H9 (cell line): ENCODE measurements around the gene AGO3. TPM values are rescaled to one million over a fixed set of nuclear protein-coding genes. Genes with fewer than 3 reads are reported as not detected.

ENCODE experiments used
- DNase-seq: peaks from one replicate; pipeline ENCODE4 v3.0.0-alpha.2; 2017
- H2AFZ ChIP-seq: one replicate; pipeline ENCODE4 v1.6.1; 2013; ENCODE audit warnings: mild to moderate bottlenecking, low read length, control low read depth, moderate library complexity
- H2AK5ac ChIP-seq: 2 replicates; pipeline ENCODE4 v1.6.1; 2013; ENCODE audit warnings: low read length, control low read depth, mixed read lengths; ENCODE audit not compliant: insufficient read length
- H2BK120ac ChIP-seq: one replicate; pipeline ENCODE4 v1.6.1; 2013; ENCODE audit warnings: low read depth, mild to moderate bottlenecking, low read length, control low read depth, inconsistent platforms; ENCODE audit not compliant: poor library complexity, severe bottlenecking
- H2BK12ac ChIP-seq: 2 replicates; pipeline ENCODE4 v1.6.1; 2013; ENCODE audit warnings: low read length, control low read depth, mixed read lengths, low read depth; ENCODE audit not compliant: insufficient read length
- H2BK15ac ChIP-seq: 2 replicates; pipeline ENCODE4 v1.6.1; 2013; ENCODE audit warnings: low read depth, low read length, control low read depth
- H2BK20ac ChIP-seq: one replicate; pipeline ENCODE4 v1.6.1; 2013; ENCODE audit warnings: low read depth, mild to moderate bottlenecking, low read length, control low read depth, inconsistent platforms; ENCODE audit not compliant: poor library complexity, severe bottlenecking
- H2BK5ac ChIP-seq: 2 replicates; pipeline ENCODE4 v1.6.1; 2013; ENCODE audit warnings: low read length, control low read depth, mixed read lengths; ENCODE audit not compliant: insufficient read length
- H3K14ac ChIP-seq: 2 replicates; pipeline ENCODE4 v1.6.1; 2013; ENCODE audit warnings: low read length, control low read depth; ENCODE audit not compliant: insufficient read depth
- H3K18ac ChIP-seq: 2 replicates; pipeline ENCODE4 v1.6.1; 2013; ENCODE audit warnings: low read depth, mild to moderate bottlenecking, mixed read lengths, low read length, control low read depth; ENCODE audit not compliant: insufficient read length
- H3K23ac ChIP-seq: 2 replicates; pipeline ENCODE4 v1.6.1; 2013; ENCODE audit warnings: low read length, control low read depth, mixed read lengths, low read depth; ENCODE audit not compliant: insufficient read length
- H3K23me2 ChIP-seq: 2 replicates; pipeline ENCODE4 v1.6.1; 2013; ENCODE audit warnings: low read depth, mild to moderate bottlenecking, mixed read lengths, low read length, control low read depth; ENCODE audit not compliant: insufficient read length, poor library complexity, severe bottlenecking
- H3K27ac ChIP-seq: 2 replicates; pipeline ENCODE4 v1.5.1; 2013; ENCODE audit warnings: low read length, control low read depth, mixed read lengths, low read depth; ENCODE audit not compliant: insufficient read length
- H3K27me3 ChIP-seq: 2 replicates; pipeline ENCODE4 v1.6.1; 2013; ENCODE audit warnings: low read length, control low read depth, inconsistent platforms; ENCODE audit not compliant: insufficient read depth
- H3K4ac ChIP-seq: 2 replicates; pipeline ENCODE4 v1.6.1; 2013; ENCODE audit warnings: low read depth, mild to moderate bottlenecking, control low read depth, inconsistent platforms, low read length, moderate library complexity
- H3K4me1 ChIP-seq: 2 replicates; pipeline ENCODE4 v1.6.1; 2013; ENCODE audit warnings: low read length, control low read depth, inconsistent platforms; ENCODE audit not compliant: insufficient read depth
- H3K4me2 ChIP-seq: 2 replicates; pipeline ENCODE4 v1.6.1; 2013; ENCODE audit warnings: low read length, control low read depth, mixed read lengths; ENCODE audit not compliant: insufficient read length, insufficient read depth
- H3K56ac ChIP-seq: 2 replicates; pipeline ENCODE4 v1.6.1; 2013; ENCODE audit warnings: low read depth, mild to moderate bottlenecking, mixed read lengths, low read length, control low read depth; ENCODE audit not compliant: insufficient read length
- H3K79me1 ChIP-seq: 2 replicates; pipeline ENCODE4 v1.6.1; 2013; ENCODE audit warnings: low read depth, mild to moderate bottlenecking, moderate library complexity, low read length, control low read depth, inconsistent platforms; ENCODE audit not compliant: insufficient read depth, poor library complexity, severe bottlenecking
- H3K79me2 ChIP-seq: 2 replicates; pipeline ENCODE4 v1.6.1; 2013; ENCODE audit warnings: low read length, control low read depth, inconsistent platforms; ENCODE audit not compliant: insufficient read depth
- H3K9ac ChIP-seq: 2 replicates; pipeline ENCODE4 v1.6.1; 2013; ENCODE audit warnings: low read length, control low read depth, mixed read lengths; ENCODE audit not compliant: insufficient read length; ENCODE audit errors: extremely low read depth
- H3K9me3 ChIP-seq: one replicate; pipeline ENCODE4 v1.6.1; 2013; ENCODE audit warnings: low read depth, low read length, inconsistent platforms; ENCODE audit not compliant: control insufficient read depth
- H3T11ph ChIP-seq: one replicate; pipeline ENCODE4 v1.6.1; 2013; ENCODE audit warnings: mild to moderate bottlenecking, low read length, control low read depth, inconsistent platforms
- H4K20me1 ChIP-seq: one replicate; pipeline ENCODE4 v1.6.1; 2013; ENCODE audit not compliant: control insufficient read depth, insufficient read length, insufficient read depth
- H4K5ac ChIP-seq: 2 replicates; pipeline ENCODE4 v1.6.1; 2013; ENCODE audit warnings: low read depth, mild to moderate bottlenecking, mixed read lengths, low read length, control low read depth; ENCODE audit not compliant: insufficient read length
- H4K8ac ChIP-seq: replicated peaks from 2 replicates; pipeline ENCODE4 v1.6.1; 2013; ENCODE audit warnings: low read length, control low read depth, mixed read lengths, low read depth; ENCODE audit not compliant: insufficient read length
- H4K91ac ChIP-seq: 2 replicates; pipeline ENCODE4 v1.6.1; 2013; ENCODE audit warnings: low read depth, mild to moderate bottlenecking, moderate library complexity, mixed read lengths, low read length, control low read depth; ENCODE audit not compliant: insufficient read length
- H3K27ac Mint-ChIP-seq, 3 experiments: 2 replicates in 2 of 3; 3 replicates in 1 of 3; pipeline ENCODE4 v1.8.0; 2020 to 2021; ENCODE audit warnings: mixed read lengths in 3 of 3, mild to moderate bottlenecking in 1 of 3, moderate library complexity in 1 of 3
- H3K27me3 Mint-ChIP-seq: 2 replicates; pipeline ENCODE4 v1.8.0; 2021; ENCODE audit warnings: low read depth, mild to moderate bottlenecking, moderate library complexity, mixed read lengths
- H3K36me3 Mint-ChIP-seq, 3 experiments: 2 replicates in 2 of 3; 3 replicates in 1 of 3; pipeline ENCODE4 v1.8.0; 2020 to 2021; ENCODE audit warnings: low read depth in 3 of 3, mixed read lengths in 3 of 3; ENCODE audit not compliant: insufficient read depth in 1 of 3
- H3K4me1 Mint-ChIP-seq, 2 experiments: 2 replicates each; pipeline ENCODE4 v1.8.0; 2020; ENCODE audit warnings: mixed read lengths in 2 of 2
- H3K4me3 Mint-ChIP-seq, 2 experiments: 2 replicates in 1 of 2; 3 replicates in 1 of 2; pipeline ENCODE4 v1.8.0; 2020 to 2021; ENCODE audit warnings: mild to moderate bottlenecking in 2 of 2, mixed read lengths in 2 of 2, moderate library complexity in 1 of 2
- H3K9me3 Mint-ChIP-seq, 2 experiments: 2 replicates in 1 of 2; 3 replicates in 1 of 2; pipeline ENCODE4 v1.8.0; 2020; ENCODE audit warnings: mild to moderate bottlenecking in 2 of 2, mixed read lengths in 2 of 2, moderate library complexity in 1 of 2
- WGBS: extraction: QIAGEN DNeasy Blood & Tissue Kit; methylation state at CpG from one replicate; pipeline ENCODE4 v1.1.7; 2013; ENCODE audit warnings: missing lambda C conversion rate, low lambda C conversion rate, mixed read lengths; ENCODE audit not compliant: insufficient read length; ENCODE audit errors: extremely low coverage; 5-methylcytosine and 5-hydroxymethylcytosine counted together
- total RNA-seq: library from RNA; stranded (reverse); gene quantifications from 2 replicates; pipeline ENCODE4 v1.2.1, GENCODE V29; 2021
- TF ChIP-seq, protein P1 (sequence below): fragments of 200-600 bp; sonication (generic); conservative IDR thresholded peaks from 3 replicates; pipeline ENCODE4 v1.8.0; 2021; ENCODE audit warnings: antibody characterized with exemption, mild to moderate bottlenecking

The AGO3 gene
- total RNA-seq, 1 experiment from 2014 or later = 27.0 TPM

DNA sequence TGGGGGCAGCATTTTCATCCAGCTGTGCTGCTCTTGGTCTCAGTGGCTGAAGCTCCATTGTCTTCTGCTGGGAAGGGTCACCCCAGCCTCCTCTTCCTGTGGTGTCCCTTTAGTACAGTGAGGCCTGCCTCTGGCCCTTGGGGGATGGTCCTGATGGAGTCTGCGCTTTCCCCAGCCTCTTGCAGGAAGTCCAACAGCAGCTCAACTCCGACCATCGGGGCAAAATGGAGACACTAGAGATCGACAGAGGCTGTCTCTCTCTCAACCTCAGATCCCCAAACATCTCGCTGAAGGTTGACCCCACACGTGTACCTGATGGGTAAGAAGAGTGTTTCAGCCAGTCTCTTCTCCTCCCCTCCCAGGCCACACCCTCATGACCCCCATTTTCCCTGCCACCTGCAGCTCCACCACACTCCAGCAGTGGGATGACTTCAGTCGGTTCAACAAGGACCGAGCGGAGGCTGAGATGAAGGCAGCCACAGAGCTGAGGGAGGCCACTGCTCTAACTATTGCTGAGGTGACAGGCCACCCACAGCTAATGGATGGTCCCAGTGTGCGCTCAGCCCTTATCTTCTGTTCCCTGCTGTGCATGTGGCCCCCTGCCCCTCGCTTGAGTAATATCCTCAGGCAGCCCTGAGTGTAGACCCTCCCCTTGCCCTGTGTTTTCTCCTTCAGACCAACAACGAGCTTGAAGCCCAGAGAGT lies 155.8 kb downstream of the AGO3 start:
- Histone ChIP-seq H2AFZ (no peak overlapping the region), H4K8ac (no peak overlapping the region), H3T11ph (no peak overlapping the region), H3K4me2 (no peak overlapping the region), H2BK15ac (no peak overlapping the region), H4K5ac (no peak overlapping the region), H3K9me3 (no peaks in the 10 kb centered on the region), H3K79me1 (no peaks in the 10 kb centered on the region), H3K79me2 (peaks cover 2% of the 10 kb centered on the region; the same call in 1 of the 2 replicates), H3K23ac (no peak overlapping the region), H3K9ac (no peak overlapping the region), H2BK20ac (no peak overlapping the region), H3K23me2 (peaks cover 14% of the 10 kb centered on the region), H2BK12ac (no peak overlapping the region), H3K14ac (no peak overlapping the region; the same call in 1 of the 2 replicates), H3K27ac (no peak overlapping the region), H3K56ac (no peak overlapping the region), H4K91ac (no peak overlapping the region), H2BK5ac (no peak overlapping the region), H3K18ac (no peak overlapping the region), H3K4me1 (no peaks in the 10 kb centered on the region), H2BK120ac (no peak overlapping the region), H3K27me3 (no peaks in the 10 kb centered on the region), H3K4ac (no peak overlapping the region), H2AK5ac (no peak overlapping the region), H4K20me1 (no peaks in the 10 kb centered on the region)
- Mint-ChIP-seq H3K27ac (no peak overlapping the region), H3K9me3 (no peaks in the 10 kb centered on the region; a peak in 1 of 5 replicates), H3K27me3 (peaks cover 14% of the 10 kb centered on the region), H3K4me1 (peaks cover 21 to 30% of the 10 kb centered on the region in 2 experiments), H3K4me3 (peak overlapping the region in 1 of 2 experiments; percentile 56; a peak in 3 of 5 replicates), H3K36me3 (peaks cover 4 to 11% (median 10%) of the 10 kb centered on the region in 3 experiments; a peak in 4 of 7 replicates)
- no CpG with 5 or more reads among the region's 12 CpGs for WGBS
- TF ChIP-seq, protein P1, sequence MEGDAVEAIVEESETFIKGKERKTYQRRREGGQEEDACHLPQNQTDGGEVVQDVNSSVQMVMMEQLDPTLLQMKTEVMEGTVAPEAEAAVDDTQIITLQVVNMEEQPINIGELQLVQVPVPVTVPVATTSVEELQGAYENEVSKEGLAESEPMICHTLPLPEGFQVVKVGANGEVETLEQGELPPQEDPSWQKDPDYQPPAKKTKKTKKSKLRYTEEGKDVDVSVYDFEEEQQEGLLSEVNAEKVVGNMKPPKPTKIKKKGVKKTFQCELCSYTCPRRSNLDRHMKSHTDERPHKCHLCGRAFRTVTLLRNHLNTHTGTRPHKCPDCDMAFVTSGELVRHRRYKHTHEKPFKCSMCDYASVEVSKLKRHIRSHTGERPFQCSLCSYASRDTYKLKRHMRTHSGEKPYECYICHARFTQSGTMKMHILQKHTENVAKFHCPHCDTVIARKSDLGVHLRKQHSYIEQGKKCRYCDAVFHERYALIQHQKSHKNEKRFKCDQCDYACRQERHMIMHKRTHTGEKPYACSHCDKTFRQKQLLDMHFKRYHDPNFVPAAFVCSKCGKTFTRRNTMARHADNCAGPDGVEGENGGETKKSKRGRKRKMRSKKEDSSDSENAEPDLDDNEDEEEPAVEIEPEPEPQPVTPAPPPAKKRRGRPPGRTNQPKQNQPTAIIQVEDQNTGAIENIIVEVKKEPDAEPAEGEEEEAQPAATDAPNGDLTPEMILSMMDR = no peak
- peak; percentile 27 for DNase-seq
